T-cell (primary cell): ENCODE measurements around the gene GRID2. TPM values are rescaled to one million over a fixed set of nuclear protein-coding genes. Genes with fewer than 3 reads are reported as not detected.

ENCODE experiments used
- ATAC-seq, 4 experiments: fragments of 200-7000 bp in 3 of 4; fragments of 150-1000 bp in 1 of 4; cut with Tn5 transposase; replicated peaks in 1 of 4; 1 replicate in 3 of 4; 2 replicates in 1 of 4; pipeline ENCODE4 v1.10.0; 2021; ENCODE audit warnings: moderate library complexity in 3 of 4, mild to moderate bottlenecking in 2 of 4, moderate number of reproducible peaks in 1 of 4
- CTCF ChIA-PET, 2 donors: fragments of 300-600 bp; sonication (Branson Sonifier 250); formaldehyde crosslinking; loops; one replicate each; lab custom pipeline; 2022; ENCODE audit warnings: antibody characterized with exemption in 2 of 2; lab: Charles Lee
- POLR2A ChIA-PET, 2 donors: fragments of 300-600 bp; sonication (Branson Sonifier 250); formaldehyde crosslinking; loops; one replicate each; lab custom pipeline; 2022; ENCODE audit warnings: antibody characterized with exemption in 2 of 2; lab: Charles Lee
- DNase-seq, 35 experiments: peaks; one replicate each; pipeline versions ENCODE4 v3.0.0 to v3.0.0-alpha.2; 2013 to 2023
- H3K27ac ChIP-seq: one replicate; pipeline ENCODE4 v1.5.1; 2013; ENCODE audit warnings: low read length
- H3K27me3 ChIP-seq, 2 experiments: replicated peaks in 1 of 2; 1 replicate in 1 of 2; 2 replicates in 1 of 2; pipeline versions ENCODE4 v1.6.1 to v1.7.0; 2013; ENCODE audit warnings: low read length in 1 of 2, mixed read lengths in 1 of 2; ENCODE audit not compliant: control insufficient read depth in 2 of 2, insufficient read depth in 2 of 2; ENCODE audit errors: extremely low read depth in 1 of 2
- H3K36me3 ChIP-seq, 2 donors: 1 replicate in 1 of 2; 2 replicates in 1 of 2; pipeline versions ENCODE4 v1.6.1 to v1.7.0; 2013; ENCODE audit warnings: low read length in 1 of 2; ENCODE audit not compliant: control insufficient read depth in 2 of 2, insufficient read depth in 1 of 2; ENCODE audit errors: extremely low read depth in 1 of 2
- H3K4me1 ChIP-seq, 2 experiments: 1 replicate in 1 of 2; 2 replicates in 1 of 2; pipeline versions ENCODE4 v1.6.1 to v1.7.0; 2013; ENCODE audit warnings: low read length in 2 of 2, mixed read lengths in 1 of 2; ENCODE audit not compliant: insufficient read depth in 2 of 2, control insufficient read depth in 1 of 2; ENCODE audit errors: extremely low read depth in 1 of 2
- H3K4me3 ChIP-seq, 2 donors: 1 replicate in 1 of 2; 2 replicates in 1 of 2; pipeline versions ENCODE4 v1.5.1 to v1.7.0; 2013; ENCODE audit warnings: mild to moderate bottlenecking in 2 of 2, low read length in 1 of 2, moderate library complexity in 1 of 2; ENCODE audit not compliant: control insufficient read depth in 1 of 2; ENCODE audit errors: extremely low read depth in 1 of 2
- H3K9me3 ChIP-seq: 2 replicates; pipeline ENCODE4 v1.7.0; 2013
- H3K27ac Mint-ChIP-seq, 2 donors: one replicate each; pipeline ENCODE4 v1.8.0; 2020 to 2021; ENCODE audit warnings: mild to moderate bottlenecking in 2 of 2, mixed read lengths in 2 of 2
- H3K27me3 Mint-ChIP-seq, 2 donors: one replicate each; pipeline ENCODE4 v1.8.0; 2021 to 2022; ENCODE audit warnings: mixed read lengths in 2 of 2
- H3K36me3 Mint-ChIP-seq: one replicate; pipeline ENCODE4 v1.8.0; 2021; ENCODE audit warnings: mixed read lengths
- H3K4me1 Mint-ChIP-seq, 3 donors: one replicate each; pipeline ENCODE4 v1.8.0; 2020 to 2022; ENCODE audit warnings: mixed read lengths in 3 of 3, mild to moderate bottlenecking in 1 of 3
- H3K4me3 Mint-ChIP-seq, 3 donors: one replicate each; pipeline ENCODE4 v1.8.0; 2020 to 2022; ENCODE audit warnings: mild to moderate bottlenecking in 3 of 3, mixed read lengths in 3 of 3, moderate library complexity in 3 of 3
- H3K9me3 Mint-ChIP-seq, 3 donors: one replicate each; pipeline ENCODE4 v1.8.0; 2020 to 2022; ENCODE audit warnings: mixed read lengths in 3 of 3
- WGBS: methylation state at CpG from one replicate; pipeline ENCODE4 v1.1.5; 2013; ENCODE audit warnings: missing lambda C conversion rate; ENCODE audit not compliant: insufficient coverage; 5-methylcytosine and 5-hydroxymethylcytosine counted together
- total RNA-seq, 35 experiments: library from RNA in 6 of 35; stranded (reverse) in 6 of 35; fragments of 120-200 nt in 1 of 35; gene quantifications; one replicate each; pipeline versions ENCODE4 v1.2.1 to v1.2.4 and lab custom pipeline; 2013 to 2026

Gene GRID2
- total RNA-seq, 5 donors from 2014 or later (not counting 1 experiment from before 2014, with no cell fraction given), result 0.13 to 0.18 TPM; not detected in 3

GRCh38 chr4:92629302-92629701 is 325.5 kb downstream of the GRID2 start:
- ATAC-seq (no peak), DNase-seq (no peak)
- Mint-ChIP-seq H3K27ac (no peak overlapping the region), H3K4me3 (no peak overlapping the region), H3K4me1 (no peaks in the 10 kb centered on the region), H3K27me3 (no peaks in the 10 kb centered on the region), H3K9me3 (peaks cover 7 to 9% (median 7%) of the 10 kb centered on the region in 3 donors), H3K36me3 (no peaks in the 10 kb centered on the region)
- H3K4me1 ChIP-seq, result no peaks in the 10 kb centered on the region
- no peaks in the 10 kb centered on the region for H3K27me3 ChIP-seq
- H3K4me3 ChIP-seq, result no peak overlapping the region
- CTCF ChIA-PET, result no interaction called here
- no CpG with 5 or more reads among the region's 2 CpGs for WGBS
- no peaks in the 10 kb centered on the region for H3K36me3 ChIP-seq
- no peak overlapping the region for H3K27ac ChIP-seq
- POLR2A ChIA-PET, result no interaction called here
- no peaks in the 10 kb centered on the region for H3K9me3 ChIP-seq

- Histone ChIP-seq H3K9me3 (no peaks in the 10 kb centered on the region), H3K36me3 (no peaks in the 10 kb centered on the region), H3K4me3 (no peak overlapping the region), H3K4me1 (no peaks in the 10 kb centered on the region), H3K27ac (no peak overlapping the region), H3K27me3 (no peaks in the 10 kb centered on the region)
- no CpG with 5 or more reads among the region's 3 CpGs for WGBS
- DNase-seq (no peak), ATAC-seq (no peak)
- no peak overlapping the region for H3K4me3 Mint-ChIP-seq
- no peak overlapping the region for H3K27ac Mint-ChIP-seq
- H3K4me1 Mint-ChIP-seq, result no peaks in the 10 kb centered on the region
- H3K9me3 Mint-ChIP-seq, result peaks cover 0 to 7% (median 0%) of the 10 kb centered on the region in 3 donors
- ChIA-PET POLR2A (no interaction called here), CTCF (no interaction called here)
- no peaks in the 10 kb centered on the region for H3K36me3 Mint-ChIP-seq
- no peaks in the 10 kb centered on the region for H3K27me3 Mint-ChIP-seq
These were observed 331.1 kb downstream of the GRID2 start for GRCh38 chr4:92634882-92635281.

GRCh38 chr4:92636038-92636806 is 332.5 kb downstream of the GRID2 start:
- Histone ChIP-seq H3K9me3 (no peaks in the 10 kb centered on the region), H3K27ac (no peak overlapping the region), H3K4me3 (no peak overlapping the region), H3K27me3 (no peaks in the 10 kb centered on the region), H3K4me1 (no peaks in the 10 kb centered on the region), H3K36me3 (no peaks in the 10 kb centered on the region)
- no peaks in the 10 kb centered on the region for H3K4me1 Mint-ChIP-seq
- ATAC-seq, result no peak
- ChIA-PET POLR2A (interaction anchor here in 1 of 2 donors (0.6 kb wide), 1 partner anchor 1881 kb away, joined by 4 read pairs; no protein-coding TSS in a partner anchor), CTCF (no interaction called here)
- WGBS, result 53% methylated on average over 3 of the region's 6 CpGs
- no peaks in the 10 kb centered on the region for H3K27me3 Mint-ChIP-seq
- no peak overlapping the region for H3K4me3 Mint-ChIP-seq
- H3K27ac Mint-ChIP-seq, result no peak overlapping the region
- H3K36me3 Mint-ChIP-seq, result no peaks in the 10 kb centered on the region
- no peak for DNase-seq
- H3K9me3 Mint-ChIP-seq, result peaks cover 0 to 7% (median 3%) of the 10 kb centered on the region in 3 donors

- ATAC-seq (no peak), DNase-seq (no peak)
- Mint-ChIP-seq H3K9me3 (peaks cover 0 to 17% (median 10%) of the 10 kb centered on the region in 3 donors), H3K27ac (no peak overlapping the region), H3K4me1 (no peaks in the 10 kb centered on the region), H3K36me3 (no peaks in the 10 kb centered on the region), H3K27me3 (no peaks in the 10 kb centered on the region), H3K4me3 (no peak overlapping the region)
- no peak overlapping the region for H3K27ac ChIP-seq
- H3K36me3 ChIP-seq, result no peaks in the 10 kb centered on the region
- no peak overlapping the region for H3K4me3 ChIP-seq
- no peaks in the 10 kb centered on the region for H3K27me3 ChIP-seq
- POLR2A ChIA-PET, result no interaction called here
- WGBS, result no CpG with 5 or more reads among the region's 3 CpGs
- CTCF ChIA-PET, result no interaction called here
- no peaks in the 10 kb centered on the region for H3K9me3 ChIP-seq
- H3K4me1 ChIP-seq, result no peaks in the 10 kb centered on the region
These were observed 337.6 kb downstream of the GRID2 start for GRCh38 chr4:92641409-92641808.

GRCh38 chr4:92646826-92647225 is 343.1 kb downstream of the GRID2 start:
- no peaks in the 10 kb centered on the region for H3K4me1 ChIP-seq
- no peak for ATAC-seq

GRCh38 chr4:92651536-92651935 is 347.8 kb downstream of the GRID2 start:
- no peak overlapping the region for H3K27ac Mint-ChIP-seq
- no peaks in the 10 kb centered on the region for H3K4me1 Mint-ChIP-seq
- no peak overlapping the region for H3K4me3 ChIP-seq
- H3K36me3 Mint-ChIP-seq, result no peaks in the 10 kb centered on the region
- POLR2A ChIA-PET, result no interaction called here
- H3K9me3 ChIP-seq, result no peaks in the 10 kb centered on the region
- no peak for ATAC-seq
- no peak overlapping the region for H3K27ac ChIP-seq
- no peaks in the 10 kb centered on the region for H3K4me1 ChIP-seq
- CTCF ChIA-PET, result no interaction called here
- no peaks in the 10 kb centered on the region for H3K36me3 ChIP-seq
- H3K9me3 Mint-ChIP-seq, result peaks cover 3 to 20% (median 5%) of the 10 kb centered on the region in 3 donors
- no peak for DNase-seq
- no peaks in the 10 kb centered on the region for H3K27me3 ChIP-seq
- no peak overlapping the region for H3K4me3 Mint-ChIP-seq
- H3K27me3 Mint-ChIP-seq, result no peaks in the 10 kb centered on the region

More at GRCh38 chr4:92646826-92647225, 343.1 kb downstream of the GRID2 start:
- no peaks in the 10 kb centered on the region for H3K27me3 Mint-ChIP-seq
- Histone ChIP-seq H3K9me3 (no peaks in the 10 kb centered on the region), H3K27me3 (no peaks in the 10 kb centered on the region), H3K27ac (no peak overlapping the region), H3K36me3 (no peaks in the 10 kb centered on the region), H3K4me3 (no peak overlapping the region)
- H3K27ac Mint-ChIP-seq, result no peak overlapping the region
- ChIA-PET POLR2A (interaction anchor here in 1 of 2 donors (0.6 kb wide), 1 partner anchor 31 kb away, joined by 6 read pairs; no protein-coding TSS in a partner anchor), CTCF (no interaction called here)
- peaks cover 0 to 28% (median 8%) of the 10 kb centered on the region in 3 donors for H3K9me3 Mint-ChIP-seq
- no peaks in the 10 kb centered on the region for H3K4me1 Mint-ChIP-seq
- no peaks in the 10 kb centered on the region for H3K36me3 Mint-ChIP-seq
- no CpG with 5 or more reads among the region's 2 CpGs for WGBS
- DNase-seq, result no peak
- H3K4me3 Mint-ChIP-seq, result no peak overlapping the region
